ENCODE measurements around the gene CPSF4L.

The CPSF4L gene

DNA sequence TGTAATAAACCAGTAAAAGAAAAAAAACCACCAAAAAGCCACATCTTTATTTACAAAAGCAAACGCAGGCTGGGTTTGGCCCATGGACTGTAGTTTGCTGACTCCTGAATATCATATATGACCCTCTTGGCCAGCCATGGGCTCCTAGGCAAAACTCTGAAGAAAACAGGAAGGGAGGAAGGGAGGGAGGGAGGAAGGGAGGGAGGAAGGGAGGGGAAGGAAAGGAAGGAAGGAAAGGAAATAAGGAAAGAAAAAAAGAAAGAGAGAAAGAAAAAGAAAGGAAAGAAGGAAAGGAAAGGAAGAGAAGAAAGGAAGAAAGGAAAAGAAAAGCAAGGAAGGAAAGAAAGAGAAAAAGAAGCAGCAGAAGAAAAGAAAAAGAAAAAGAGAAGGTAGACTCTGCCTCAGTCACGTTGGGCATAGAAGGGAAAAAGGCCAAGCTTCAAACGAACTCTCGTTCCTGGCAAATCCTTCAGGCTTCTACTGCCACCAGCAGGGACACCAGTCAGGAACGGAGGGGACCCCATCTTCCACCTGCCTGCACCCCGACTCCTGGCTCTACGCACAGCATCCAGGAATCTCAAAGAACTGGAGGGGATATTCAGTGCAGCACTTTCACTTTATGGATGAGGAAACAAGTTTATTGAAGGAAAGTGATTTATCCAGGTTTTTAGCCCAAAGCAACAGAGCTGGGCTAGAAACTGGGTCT is 28.0 kb upstream of the CPSF4L start:
- no peak for DNase-seq (ENCODE audit: extremely low read depth in 1 of 2, low read depth in 1 of 2)

DNA sequence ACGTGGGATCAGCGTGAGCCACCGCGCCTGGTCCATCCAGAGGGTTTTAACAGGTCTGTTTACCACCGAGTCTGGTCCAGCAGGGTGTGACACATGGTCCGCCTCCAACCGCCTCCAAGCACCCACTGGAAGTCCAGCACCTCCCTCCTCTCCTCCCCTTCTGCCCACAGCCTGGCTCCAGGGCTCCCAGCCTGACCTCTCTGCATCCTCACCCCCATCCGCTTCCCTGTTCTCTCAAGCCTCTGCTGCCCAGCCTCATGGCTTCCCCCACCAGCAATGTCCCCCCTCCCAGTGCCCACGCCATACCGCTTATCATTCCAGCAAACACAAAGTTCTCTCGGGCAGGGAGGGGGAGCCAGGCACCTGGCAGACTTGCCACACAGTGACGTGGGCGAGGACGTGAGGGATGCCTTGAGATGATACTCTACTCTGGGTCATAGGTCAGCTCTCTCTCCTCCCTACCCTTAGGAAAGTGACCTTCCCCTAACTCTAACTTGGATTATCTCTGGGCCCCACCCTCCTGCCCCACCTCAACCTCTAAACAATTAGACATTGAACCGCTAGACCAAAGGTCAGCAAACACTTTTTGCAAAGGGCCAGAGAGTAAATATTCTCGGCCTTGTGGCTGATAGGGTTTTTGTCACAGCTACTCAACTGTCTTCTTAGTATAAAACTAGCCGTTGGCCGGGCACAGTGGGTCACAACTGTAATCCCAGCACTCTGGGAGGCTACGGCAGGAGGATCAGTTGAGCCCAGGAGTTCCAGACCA is 27.0 kb upstream of the CPSF4L start:
- no peak for DNase-seq (ENCODE audit: extremely low read depth in 1 of 2, low read depth in 1 of 2)

- DNase-seq (ENCODE audit: extremely low read depth in 1 of 2, low read depth in 1 of 2): no peak
Observed at GRCh38 chr17:73286863-73287296, 25.2 kb upstream of the CPSF4L start.

DNA sequence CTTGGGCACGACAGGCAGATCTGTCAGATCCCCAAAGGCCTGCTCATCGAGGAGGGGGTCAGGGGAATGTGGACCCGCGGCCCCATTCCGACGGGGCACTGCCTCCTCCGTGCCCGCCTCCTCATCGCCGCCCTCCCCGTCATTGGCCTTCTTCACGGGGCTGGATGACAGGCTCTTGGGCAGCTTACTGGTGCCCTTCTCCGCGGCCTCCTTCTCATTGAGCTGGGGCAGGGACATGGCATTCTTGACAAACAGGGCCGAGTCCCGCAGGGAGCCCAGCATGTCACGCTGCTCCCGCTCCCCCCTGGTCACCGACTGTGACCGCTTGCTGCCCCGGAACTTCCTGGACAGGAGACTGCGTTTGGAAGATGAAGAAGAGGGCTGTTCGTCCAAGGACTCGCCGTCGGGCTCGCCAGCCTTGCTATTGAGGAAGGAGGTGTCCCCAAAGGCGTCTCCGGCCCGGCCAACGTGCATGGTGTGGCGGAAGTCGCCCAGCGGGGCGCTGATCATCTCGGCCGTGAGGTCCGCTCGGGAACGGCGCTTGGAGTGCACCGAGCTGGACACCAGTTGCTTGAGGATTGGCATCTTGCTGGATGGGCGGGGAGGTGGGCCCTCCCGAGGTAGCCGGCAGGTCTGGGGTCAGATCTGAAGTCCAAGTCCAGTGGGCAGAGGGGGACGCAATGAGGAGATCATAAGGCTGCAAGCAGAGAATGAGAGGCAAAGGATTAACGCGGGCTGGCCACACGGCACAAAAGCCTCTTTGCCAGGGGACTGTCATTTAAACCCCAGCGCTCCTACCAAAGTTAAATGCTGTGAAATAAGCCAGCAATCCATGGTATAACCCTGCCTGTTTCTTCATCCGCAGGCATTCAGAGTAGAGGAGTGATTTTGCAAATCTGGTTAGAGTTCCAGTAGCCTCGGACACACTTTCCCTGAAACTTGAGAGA is 24.5 kb upstream of the CPSF4L start:
- DNase-seq (ENCODE audit: extremely low read depth in 1 of 2, low read depth in 1 of 2): no peak

GRCh38 chr17:73285603-73285908 is 23.9 kb upstream of the CPSF4L start:
- DNase-seq (ENCODE audit: extremely low read depth in 1 of 2, low read depth in 1 of 2): no peak

DNA sequence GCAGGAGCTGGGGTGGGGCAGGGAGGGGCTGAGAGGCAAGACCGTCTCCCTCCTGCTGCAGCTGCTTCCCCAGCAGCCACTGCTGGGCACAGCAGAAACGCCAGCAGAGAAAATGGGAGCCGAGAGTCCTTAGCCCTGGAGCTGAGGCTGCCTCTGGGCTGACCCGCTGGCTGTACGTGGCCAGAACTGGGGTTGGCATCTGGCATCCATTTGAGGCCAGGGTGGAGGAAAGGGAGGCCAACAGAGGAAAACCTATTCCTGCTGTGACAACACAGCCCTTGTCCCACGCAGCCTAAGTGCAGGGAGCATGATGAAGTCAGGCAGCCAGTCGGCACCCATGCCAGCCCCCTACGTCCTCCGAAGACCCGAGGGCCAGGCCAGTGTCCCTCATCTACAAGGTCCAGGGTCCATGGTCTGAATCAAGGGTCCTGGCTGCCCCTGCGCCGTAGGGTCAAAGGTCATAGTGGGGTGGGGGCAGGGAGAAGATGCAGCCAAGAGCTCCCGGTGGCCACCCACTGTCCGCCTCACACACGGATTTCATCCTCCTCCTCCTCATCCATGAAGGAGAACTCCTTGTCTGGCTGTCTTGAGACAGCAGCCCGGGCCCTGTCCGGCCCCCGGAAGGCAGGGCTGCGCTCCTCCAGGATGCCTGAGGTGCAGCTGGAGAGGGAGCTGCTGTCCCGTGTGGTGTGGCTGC is 23.4 kb upstream of the CPSF4L start:
- no peak for DNase-seq (ENCODE audit: extremely low read depth in 1 of 2, low read depth in 1 of 2)

DNA sequence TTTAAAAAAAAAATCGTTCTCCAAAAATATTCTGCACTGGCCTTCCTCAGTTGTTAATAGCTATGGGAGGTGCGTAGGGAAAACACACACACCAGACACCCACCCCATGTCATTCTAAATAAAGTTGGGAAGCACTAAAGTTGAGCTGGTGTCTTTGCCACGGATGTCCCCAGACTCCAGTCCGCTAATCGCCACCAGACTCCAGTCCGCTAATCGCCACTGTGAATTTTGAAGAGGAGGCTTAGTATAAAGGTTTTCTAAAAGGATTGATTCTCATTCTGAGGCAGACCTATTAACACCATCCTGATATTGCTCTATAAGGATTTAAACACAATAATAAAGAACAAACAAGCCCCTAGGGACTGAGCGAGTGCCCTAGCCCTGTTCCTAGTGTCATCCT is 22.7 kb upstream of the CPSF4L start:
- DNase-seq (ENCODE audit: extremely low read depth in 1 of 2, low read depth in 1 of 2): no peak

- DNase-seq (ENCODE audit: extremely low read depth in 1 of 2, low read depth in 1 of 2): no peak
Observed at GRCh38 chr17:73283841-73284282, 22.2 kb upstream of the CPSF4L start.

DNA sequence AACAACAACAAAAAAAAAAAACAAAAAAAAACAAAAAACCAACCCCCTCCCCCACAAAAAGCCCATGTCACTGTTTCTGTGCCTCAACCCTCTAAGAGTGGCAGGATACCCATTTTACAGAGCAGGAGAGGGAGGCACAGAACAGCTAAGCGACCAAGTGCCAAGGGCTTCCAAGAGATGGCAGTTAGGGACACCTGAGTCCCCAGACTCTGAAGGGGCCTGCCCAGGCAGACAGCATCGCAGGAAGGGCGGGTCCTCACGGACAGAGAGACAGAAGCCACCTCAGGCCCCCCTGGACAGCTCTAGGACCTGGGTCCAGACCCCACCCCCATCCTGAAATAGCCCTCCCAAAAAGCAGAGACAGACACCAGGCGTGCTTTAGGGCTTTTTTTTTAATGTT is 21.6 kb upstream of the CPSF4L start:
- DNase-seq (ENCODE audit: extremely low read depth in 1 of 2, low read depth in 1 of 2): no peak

- no peak for DNase-seq (ENCODE audit: extremely low read depth in 1 of 2, low read depth in 1 of 2)
Observed at GRCh38 chr17:73282629-73283028, 20.9 kb upstream of the CPSF4L start.

DNA sequence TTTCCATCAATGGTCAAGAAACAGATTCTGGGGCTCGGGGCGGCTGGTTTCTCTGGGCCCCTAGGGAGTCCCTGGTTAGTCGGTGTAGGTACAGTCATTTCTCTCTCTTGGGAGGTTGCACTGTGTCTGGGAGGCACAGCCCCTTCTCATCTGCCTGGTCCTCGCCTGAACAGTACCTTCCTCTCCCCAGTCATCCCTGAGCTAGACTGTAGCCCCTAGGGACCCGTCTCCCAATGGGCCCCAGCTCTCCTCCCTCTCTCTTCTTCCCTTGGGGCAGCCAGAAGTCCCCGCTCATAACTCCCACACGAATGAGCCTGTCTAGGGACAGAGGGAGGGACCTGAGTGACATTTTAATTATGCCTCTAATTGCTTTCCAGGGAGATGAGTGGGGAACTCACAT is 20.2 kb upstream of the CPSF4L start:
- no peak for DNase-seq (ENCODE audit: extremely low read depth in 1 of 2, low read depth in 1 of 2)

GRCh38 chr17:73280191-73280590 is 18.5 kb upstream of the CPSF4L start:
- no peak for DNase-seq (ENCODE audit: extremely low read depth in 1 of 2, low read depth in 1 of 2)

GRCh38 chr17:73279704-73280103 is 18.0 kb upstream of the CPSF4L start:
- DNase-seq (ENCODE audit: extremely low read depth in 1 of 2, low read depth in 1 of 2): no peak

GRCh38 chr17:73278465-73279453 is 17.1 kb upstream of the CPSF4L start:
- DNase-seq (ENCODE audit: extremely low read depth in 1 of 2, low read depth in 1 of 2): no peak

DNA sequence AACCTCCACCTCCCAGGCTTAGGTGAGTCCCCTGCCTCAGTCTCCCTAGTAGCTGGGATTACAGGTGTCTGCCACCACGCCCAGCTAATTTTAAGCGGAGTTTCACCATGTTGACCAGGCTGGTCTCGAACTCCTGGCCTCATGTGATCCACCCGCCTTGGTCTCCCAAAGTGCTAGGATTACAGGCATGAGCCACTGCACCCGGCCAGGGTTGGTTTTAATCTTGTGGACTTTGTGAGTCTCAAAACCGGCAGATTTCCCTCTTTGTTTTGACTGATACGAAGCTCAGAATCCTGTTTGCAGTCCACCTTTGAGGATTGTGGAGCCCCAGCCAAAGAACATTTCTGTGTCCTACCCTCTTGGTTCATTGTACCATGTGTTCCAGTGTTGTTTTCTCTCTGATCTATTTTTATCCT is 16.4 kb upstream of the CPSF4L start:
- no peak for DNase-seq (ENCODE audit: extremely low read depth in 1 of 2, low read depth in 1 of 2)

GRCh38 chr17:73274490-73274889 is 12.8 kb upstream of the CPSF4L start:
- no peak for DNase-seq (ENCODE audit: extremely low read depth in 1 of 2, low read depth in 1 of 2)

GRCh38 chr17:73272906-73273218 is 11.2 kb upstream of the CPSF4L start:
- DNase-seq (ENCODE audit: extremely low read depth in 1 of 2, low read depth in 1 of 2): no peak

DNA sequence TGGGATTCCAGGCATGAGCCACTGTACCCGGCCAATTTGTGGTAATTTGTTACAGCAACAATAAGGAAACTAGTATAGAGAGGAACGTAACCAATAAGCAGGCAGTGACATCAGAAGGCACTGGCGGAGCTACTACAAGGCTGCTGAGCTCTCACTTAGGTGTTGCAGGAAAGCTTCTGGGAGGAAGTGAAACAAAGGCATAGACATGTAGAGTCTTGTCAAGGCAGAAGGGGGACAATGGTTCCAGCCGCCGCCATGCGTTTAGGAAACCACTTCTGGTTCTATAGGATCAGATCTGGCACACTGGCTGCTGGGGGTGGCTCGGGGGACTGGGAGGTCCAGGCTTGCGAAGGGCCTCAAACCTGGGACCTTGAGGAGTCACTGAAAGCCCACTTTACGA is 9.4 kb upstream of the CPSF4L start:
- DNase-seq (ENCODE audit: extremely low read depth in 1 of 2, low read depth in 1 of 2): no peak

DNA sequence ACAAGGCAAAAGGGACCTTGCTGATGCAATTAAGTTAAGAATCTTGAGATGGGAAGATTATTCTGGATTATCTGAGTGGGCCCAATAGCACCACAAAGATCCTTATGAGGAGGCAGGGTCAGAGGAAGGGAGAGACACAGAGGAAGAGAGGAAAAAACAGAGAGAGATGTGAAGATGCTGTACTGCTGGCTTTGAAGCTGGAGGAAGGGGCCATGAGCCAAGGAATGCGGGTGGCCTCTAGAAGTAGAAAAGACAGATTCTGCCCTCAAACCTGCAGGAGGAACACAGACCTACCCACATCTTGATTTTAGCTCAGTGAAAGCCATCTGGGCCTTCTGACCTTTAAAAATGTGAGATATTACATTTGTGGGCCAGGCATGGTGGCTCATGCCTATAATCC is 8.1 kb upstream of the CPSF4L start:
- DNase-seq (ENCODE audit: extremely low read depth in 1 of 2, low read depth in 1 of 2): no peak

DNA sequence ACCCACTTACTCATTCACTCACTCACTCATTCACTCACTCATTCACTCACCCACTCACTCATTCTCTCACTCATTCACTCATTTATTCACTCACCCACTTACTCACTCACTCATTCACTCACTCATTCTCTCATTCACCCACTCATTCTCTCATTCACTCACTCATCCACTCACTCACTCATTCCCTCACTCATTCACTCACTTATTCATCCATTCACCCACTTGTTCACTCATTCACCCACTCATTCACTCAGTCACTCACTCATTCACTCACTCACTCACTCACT is 7.6 kb upstream of the CPSF4L start:
- DNase-seq (ENCODE audit: extremely low read depth in 1 of 2, low read depth in 1 of 2): no peak

All from activated CD8-positive, alpha-beta memory T cell treated with anti-CD3 and anti-CD28 coated beads for 1 hour (primary cell).